Omental fat pad (tissue), 4 donors: ENCODE results near the gene OTOL1. TPM values are rescaled to one million over a fixed set of nuclear protein-coding genes. Genes with fewer than 3 reads are reported as not detected.

Experiments
- ATAC-seq: fragments of 150-250 bp; one replicate; pipeline ENCODE4 v1.9.1; 2016; ENCODE audit warnings: mild to moderate bottlenecking, moderate library complexity; ENCODE audit not compliant: low FRiP score
- DNase-seq: peaks from one replicate; pipeline ENCODE4 v3.0.0-alpha.2; 2019; ENCODE audit warnings: low spot score
- CTCF ChIP-seq, 3 donors: fragments of 450-650 bp; IDR thresholded peaks; one replicate each; pipeline ENCODE4 v1.5.1; 2016 to 2017; ENCODE audit warnings: antibody characterized with exemption in 3 of 3, mild to moderate bottlenecking in 3 of 3, moderate library complexity in 2 of 3
- total RNA-seq, 4 donors: library from RNA; depleted of rRNA; stranded (reverse); fragments of >200 nt; gene quantifications; one replicate each; pipeline ENCODE4 v1.1.0, GENCODE V29; 2016

Gene OTOL1
- total RNA-seq, 4 donors from 2014 or later = not detected

- DNase-seq (no peak), ATAC-seq (no peak)
- TF ChIP-seq CTCF (IDR thresholded peaks at IDR 0.05) = no peak
Measured at GRCh38 chr3:161552984-161553560, 56.5 kb downstream of the OTOL1 start.

Other genes starting within 250 kb of the OTOL1 start
- gene SPTSSB, start 125.3 kb upstream of the OTOL1 start, total RNA-seq = under 1 TPM in 2 of 4 donors, not detected in 2; 0.09 to 0.19 TPM